PFSK-1 (cell line): ENCODE measurements around the gene TNNT3.
A peak's percentile ranks its signal among the peaks of the same experiment; 100 is the strongest.

ENCODE experiments used
- POLR2AphosphoS5 ChIP-seq: IDR thresholded peaks from 2 replicates; pipeline ENCODE4 v1.6.1; 2012; ENCODE audit warnings: low read depth, mild to moderate bottlenecking, control low read depth, low read length, moderate library complexity
- SIN3A ChIP-seq: IDR thresholded peaks from 2 replicates; pipeline ENCODE4 v1.6.1; 2012; ENCODE audit warnings: mild to moderate bottlenecking, low read length, moderate library complexity, borderline replicate concordance; ENCODE audit not compliant: insufficient read depth
- TF ChIP-seq, protein P1 (sequence below), 2 experiments: IDR thresholded peaks; 2 replicates each; pipeline versions ENCODE4 v1.6.1 to v1.8.0; 2011 to 2012; ENCODE audit warnings: low read depth in 2 of 2, low read length in 2 of 2, control low read depth in 1 of 2, inconsistent platforms in 1 of 2, mild to moderate bottlenecking in 1 of 2, moderate library complexity in 1 of 2; ENCODE audit not compliant: insufficient read depth in 1 of 2

DNA sequence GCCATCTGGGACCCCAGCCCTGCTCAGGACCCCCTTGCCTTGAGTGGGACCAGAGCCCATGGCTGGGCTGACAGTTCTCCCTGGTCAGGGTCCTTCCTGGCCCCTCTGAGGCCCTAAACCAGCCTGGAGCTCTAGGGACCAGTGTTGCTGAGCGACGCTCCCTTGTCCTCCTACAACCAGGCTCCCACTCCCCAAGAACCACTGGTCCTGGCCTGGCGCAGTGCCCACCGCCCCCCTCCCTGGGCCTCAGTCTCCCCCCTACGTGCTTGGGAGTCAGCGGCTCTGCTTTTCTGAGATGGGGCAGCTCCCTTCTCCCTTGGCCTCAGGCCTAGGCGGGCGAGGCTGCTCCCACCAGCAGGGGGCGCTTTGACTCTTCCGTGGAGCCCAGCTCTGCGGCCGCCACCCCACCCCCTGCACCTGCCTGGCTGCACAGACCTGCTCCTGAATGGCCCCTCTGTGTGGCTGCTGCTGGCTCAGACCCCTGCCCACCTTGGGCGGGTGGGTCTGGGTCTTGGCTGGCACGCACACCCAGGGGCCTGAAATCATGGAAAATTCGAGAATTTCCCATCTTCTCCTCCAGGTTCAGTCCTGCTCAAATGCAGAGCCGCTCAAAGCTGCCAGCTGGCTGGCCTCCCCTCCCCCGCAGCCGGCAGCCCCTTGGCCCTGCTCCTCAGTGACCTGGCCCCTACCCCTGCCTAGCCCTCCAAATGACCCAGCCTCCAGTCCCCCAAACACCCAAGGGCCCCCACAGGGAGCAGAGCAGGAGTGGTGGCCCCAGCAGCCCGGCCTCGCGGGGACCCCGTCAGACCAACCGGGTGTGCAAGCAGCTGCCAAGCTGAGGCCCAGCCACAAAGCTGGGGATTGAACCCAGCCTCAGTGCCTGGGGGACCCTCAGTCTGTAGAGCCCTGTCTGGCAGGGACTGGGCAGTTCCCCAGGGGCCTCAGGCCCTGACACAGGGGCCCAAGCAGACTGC, 37.0 kb upstream of the TNNT3 start:
- TF ChIP-seq, protein P1, sequence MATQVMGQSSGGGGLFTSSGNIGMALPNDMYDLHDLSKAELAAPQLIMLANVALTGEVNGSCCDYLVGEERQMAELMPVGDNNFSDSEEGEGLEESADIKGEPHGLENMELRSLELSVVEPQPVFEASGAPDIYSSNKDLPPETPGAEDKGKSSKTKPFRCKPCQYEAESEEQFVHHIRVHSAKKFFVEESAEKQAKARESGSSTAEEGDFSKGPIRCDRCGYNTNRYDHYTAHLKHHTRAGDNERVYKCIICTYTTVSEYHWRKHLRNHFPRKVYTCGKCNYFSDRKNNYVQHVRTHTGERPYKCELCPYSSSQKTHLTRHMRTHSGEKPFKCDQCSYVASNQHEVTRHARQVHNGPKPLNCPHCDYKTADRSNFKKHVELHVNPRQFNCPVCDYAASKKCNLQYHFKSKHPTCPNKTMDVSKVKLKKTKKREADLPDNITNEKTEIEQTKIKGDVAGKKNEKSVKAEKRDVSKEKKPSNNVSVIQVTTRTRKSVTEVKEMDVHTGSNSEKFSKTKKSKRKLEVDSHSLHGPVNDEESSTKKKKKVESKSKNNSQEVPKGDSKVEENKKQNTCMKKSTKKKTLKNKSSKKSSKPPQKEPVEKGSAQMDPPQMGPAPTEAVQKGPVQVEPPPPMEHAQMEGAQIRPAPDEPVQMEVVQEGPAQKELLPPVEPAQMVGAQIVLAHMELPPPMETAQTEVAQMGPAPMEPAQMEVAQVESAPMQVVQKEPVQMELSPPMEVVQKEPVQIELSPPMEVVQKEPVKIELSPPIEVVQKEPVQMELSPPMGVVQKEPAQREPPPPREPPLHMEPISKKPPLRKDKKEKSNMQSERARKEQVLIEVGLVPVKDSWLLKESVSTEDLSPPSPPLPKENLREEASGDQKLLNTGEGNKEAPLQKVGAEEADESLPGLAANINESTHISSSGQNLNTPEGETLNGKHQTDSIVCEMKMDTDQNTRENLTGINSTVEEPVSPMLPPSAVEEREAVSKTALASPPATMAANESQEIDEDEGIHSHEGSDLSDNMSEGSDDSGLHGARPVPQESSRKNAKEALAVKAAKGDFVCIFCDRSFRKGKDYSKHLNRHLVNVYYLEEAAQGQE (IDR thresholded peaks at IDR 0.05; ENCODE audit: insufficient read depth in 1 of 2, low read depth in 2 of 2, low read length in 2 of 2) = peak in 1 of 2 experiments; percentile 26; a peak in 1 of 4 replicates
- TF ChIP-seq POLR2AphosphoS5 (no peak; the same call in none of the 2 replicates), SIN3A (peak; percentile 71; the same call in 1 of the 2 replicates)
